ENCODE measurements around the gene VPS45.

GRCh38 chr1:150076066-150076465, 8.5 kb downstream of the VPS45 start:
- TF ChIP-seq CTCF (IDR thresholded peaks at IDR 0.05), result no peak
- no peak for TF ChIP-seq POLR2A (IDR thresholded peaks at IDR 0.05)
